Suprapubic skin (tissue), 4 donors: ENCODE data around the gene MALAT1.

ENCODE experiments used
- CTCF ChIP-seq, 2 donors: fragments of 200-600 bp in 1 of 2; fragments of 450-650 bp in 1 of 2; sonication (generic) in 1 of 2; IDR thresholded peaks; one replicate each; pipeline ENCODE4 v1.5.1; 2016 to 2019; ENCODE audit warnings: antibody characterized with exemption in 2 of 2, mild to moderate bottlenecking in 1 of 2, moderate library complexity in 1 of 2
- EP300 ChIP-seq: sonication (generic); formaldehyde crosslinking; IDR thresholded peaks from one replicate; pipeline ENCODE4 v1.6.1; 2017; ENCODE audit warnings: antibody characterized with exemption
- POLR2AphosphoS5 ChIP-seq, 3 donors: sonication (generic); formaldehyde crosslinking; IDR thresholded peaks; one replicate each; pipeline ENCODE4 v1.6.1; 2017; ENCODE audit warnings: antibody characterized with exemption in 3 of 3

DNA sequence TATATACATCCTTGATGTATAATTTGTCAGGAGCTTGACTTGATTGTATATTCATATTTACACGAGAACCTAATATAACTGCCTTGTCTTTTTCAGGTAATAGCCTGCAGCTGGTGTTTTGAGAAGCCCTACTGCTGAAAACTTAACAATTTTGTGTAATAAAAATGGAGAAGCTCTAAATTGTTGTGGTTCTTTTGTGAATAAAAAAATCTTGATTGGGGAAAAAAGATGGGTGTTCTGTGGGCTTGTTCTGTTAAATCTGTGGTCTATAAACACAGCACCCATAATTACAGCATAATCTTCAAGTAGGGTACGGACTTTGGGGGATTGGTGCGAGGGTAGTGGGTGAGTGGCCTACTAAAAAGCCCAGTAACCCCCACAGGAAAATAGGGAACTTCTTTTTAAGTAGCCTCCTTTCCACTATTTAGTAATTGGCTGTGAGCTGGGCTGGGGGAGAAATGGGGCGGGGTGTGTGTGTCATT is 7.5 kb downstream of the MALAT1 start:
- TF ChIP-seq CTCF (IDR thresholded peaks at IDR 0.05) (no peak), POLR2AphosphoS5 (IDR thresholded peaks at IDR 0.05) (no peak), EP300 (no peak)
